ENCODE measurements around the gene LTB. TPM values are rescaled to one million over a fixed set of nuclear protein-coding genes. Genes with fewer than 3 reads are reported as not detected.

The LTB gene
- total and polyA plus RNA-seq, 2 of the 4 experiments (the other 2 are of a cell fraction), result not detected

GRCh38 chr6:31534521-31535040 lies 47.6 kb downstream of the LTB start (continued):
- TF ChIP-seq, protein P1, sequence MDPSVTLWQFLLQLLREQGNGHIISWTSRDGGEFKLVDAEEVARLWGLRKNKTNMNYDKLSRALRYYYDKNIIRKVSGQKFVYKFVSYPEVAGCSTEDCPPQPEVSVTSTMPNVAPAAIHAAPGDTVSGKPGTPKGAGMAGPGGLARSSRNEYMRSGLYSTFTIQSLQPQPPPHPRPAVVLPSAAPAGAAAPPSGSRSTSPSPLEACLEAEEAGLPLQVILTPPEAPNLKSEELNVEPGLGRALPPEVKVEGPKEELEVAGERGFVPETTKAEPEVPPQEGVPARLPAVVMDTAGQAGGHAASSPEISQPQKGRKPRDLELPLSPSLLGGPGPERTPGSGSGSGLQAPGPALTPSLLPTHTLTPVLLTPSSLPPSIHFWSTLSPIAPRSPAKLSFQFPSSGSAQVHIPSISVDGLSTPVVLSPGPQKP (IDR thresholded peaks at IDR 0.05; ENCODE audit: borderline replicate concordance, low read depth, low read length), result no peak

DNA sequence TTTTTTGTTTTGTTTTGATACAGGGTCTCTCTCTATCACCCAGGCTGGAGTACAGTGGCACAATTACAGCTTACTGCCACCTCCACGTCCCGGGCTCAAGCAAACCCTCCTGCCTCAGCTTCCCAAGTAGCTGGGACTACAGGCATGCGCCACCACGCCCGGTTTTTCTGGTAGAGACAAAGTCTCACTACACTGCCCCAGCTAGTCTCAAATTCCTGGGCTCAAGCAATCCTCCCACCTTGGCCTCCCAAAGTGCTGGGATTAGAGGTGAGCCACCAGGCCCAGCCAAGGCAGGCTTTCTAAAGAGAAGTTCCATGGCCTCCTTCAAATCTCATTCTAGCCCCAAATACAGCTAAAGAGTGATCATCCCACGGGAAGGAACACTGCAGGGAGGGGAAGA lies 48.2 kb downstream of the LTB start:
- in situ Hi-C loops (cut with MboI; ENCODE audit: low sequenced_read_pairs), result no loop called here
- WGBS, 2 experiments (ENCODE audit: extremely low coverage in 2 of 2, insufficient read length in 1 of 2), result no CpG with 5 or more reads among the region's 6 CpGs
- Histone ChIP-seq H3K4me1 (ENCODE audit: control insufficient read depth, insufficient read depth, low read length) (peaks cover 2% of the 10 kb centered on the region; the same call in 1 of the 2 replicates), H4K8ac (ENCODE audit: low read depth in 2 of 2, low read length in 2 of 2) (no peak overlapping the region), H3K27ac (ENCODE audit: insufficient read depth, low read length) (no peak overlapping the region), H3K4ac (ENCODE audit: low read depth, low read length) (no peak overlapping the region), H3K4me3 (ENCODE audit: insufficient read depth, low read depth, low read length) (no peak overlapping the region), H4K20me1 (ENCODE audit: insufficient read depth, low read length) (peaks cover 89% of the 10 kb centered on the region), H2BK20ac (ENCODE audit: low read depth, low read length) (no peak overlapping the region), H3K9me3 (ENCODE audit: control insufficient read depth, insufficient read depth, low read length) (no peaks in the 10 kb centered on the region), H3K23ac (ENCODE audit: low read depth, low read length) (no peak overlapping the region), H3K9me1 (ENCODE audit: insufficient read depth, low read length) (0 out of 2 replicates have a peak, but pooled peaks cover 10% of the 10 kb centered on the region), H2BK5ac (ENCODE audit: low read depth, low read length, poor library complexity, severe bottlenecking) (no peak overlapping the region), H2AK9ac (replicated peaks; ENCODE audit: low read depth, low read length, poor library complexity) (no peak overlapping the region), H3K9ac (ENCODE audit: low read depth, low read length) (no peak overlapping the region), H2BK120ac (ENCODE audit: low read depth, low read length) (no peak overlapping the region), H3K79me1 (ENCODE audit: low read depth in 1 of 2, low read length in 2 of 2) (peaks cover 44 to 74% of the 10 kb centered on the region in 2 experiments), H4K5ac (ENCODE audit: low read depth, low read length) (no peak overlapping the region), H3K14ac (replicated peaks; ENCODE audit: low read depth, low read length) (no peak overlapping the region), H2BK15ac (ENCODE audit: low read depth, low read length) (no peak overlapping the region), H3K18ac (ENCODE audit: low read depth, low read length) (no peak overlapping the region), H3K4me2 (ENCODE audit: low read depth, low read length) (no peak overlapping the region), H2AFZ (replicated peaks; ENCODE audit: low read length, poor library complexity) (no peak overlapping the region), H2AK5ac (ENCODE audit: low read depth, low read length) (no peak overlapping the region), H4K91ac (ENCODE audit: insufficient read depth, low read depth, low read length) (no peak overlapping the region), H3K56ac (ENCODE audit: extremely low read depth, insufficient read depth, low read length) (no peak overlapping the region), H3K36me3 (ENCODE audit: control insufficient read depth, insufficient read depth, low read length) (peaks cover 80% of the 10 kb centered on the region), H3K27me3 (ENCODE audit: control insufficient read depth, insufficient read depth, low read length) (no peaks in the 10 kb centered on the region)
- DNase-seq, result no peak
- no TSS peak for BruUV-seq (replicated peaks)
- dilution Hi-C loops (cut with HindIII; ENCODE audit: low sequenced_read_pairs, unreplicated experiment), result no loop called here
- POLR2A ChIA-PET (ENCODE audit: unreplicated experiment), result no interaction called here
- no peak for TF ChIP-seq RFX5 (IDR thresholded peaks at IDR 0.05; ENCODE audit: low read depth, low read length)
- CTCF ChIA-PET, result no interaction called here
- intact Hi-C loops (cut with micrococcal nuclease), result no loop called here
- ATAC-seq (ENCODE audit: low read depth), result no peak
